GM21526 (cell line): ENCODE data around the gene DNASE2.

Source experiments
- ATAC-seq: cut with Tn5 transposase; IDR thresholded peaks from one replicate; pipeline ENCODE4 v1.9.1; 2021; ENCODE audit warnings: moderate library complexity; ENCODE audit not compliant: unreplicated experiment, low FRiP score

The DNASE2 gene

GRCh38 chr19:12836529-12836863 lies 44.8 kb downstream of the DNASE2 start:
- ATAC-seq: no peak

- ATAC-seq: no peak
These were observed 46.1 kb downstream of the DNASE2 start for GRCh38 chr19:12834976-12835757.

GRCh38 chr19:12834566-12834943 lies 46.7 kb downstream of the DNASE2 start, which contains the start of gene RTBDN:
Gene RTBDN (minus strand): TSS chr19:12834579. CDS start chr19:12829979, 4,600 bp downstream.
- ATAC-seq: no peak

GRCh38 chr19:12833738-12834565 lies 47.3 kb downstream of the DNASE2 start:
- no peak for ATAC-seq

- no peak for ATAC-seq
These were observed 47.9 kb downstream of the DNASE2 start for GRCh38 chr19:12833418-12833737.

- ATAC-seq: no peak
These were observed 52.8 kb downstream of the DNASE2 start for GRCh38 chr19:12828494-12828893.

GRCh38 chr19:12825254-12826131 lies 55.8 kb downstream of the DNASE2 start:
- no peak for ATAC-seq
